Ishikawa (cell line): ENCODE measurements around the gene SOX12.
A peak's percentile ranks its signal among the peaks of the same experiment; 100 is the strongest.

ENCODE experiments used
- CEBPB ChIP-seq: IDR thresholded peaks from 2 replicates; pipeline ENCODE4 v1.6.1; 2012
- CREB1 ChIP-seq: IDR thresholded peaks from 2 replicates; pipeline ENCODE4 v1.6.1; 2012; ENCODE audit warnings: low read depth
- EGR1 ChIP-seq: IDR thresholded peaks from 2 replicates; pipeline ENCODE4 v1.6.1; 2012
- EP300 ChIP-seq: IDR thresholded peaks from 2 replicates; pipeline ENCODE4 v1.6.1; 2012; ENCODE audit warnings: borderline replicate concordance
- FOXM1 ChIP-seq: IDR thresholded peaks from 2 replicates; pipeline ENCODE4 v1.6.1; 2012; ENCODE audit warnings: low read depth, borderline replicate concordance
- MAX ChIP-seq: IDR thresholded peaks from 2 replicates; pipeline ENCODE4 v1.6.1; 2012
- NFIC ChIP-seq: IDR thresholded peaks from 2 replicates; pipeline ENCODE4 v1.6.1; 2012
- RAD21 ChIP-seq: IDR thresholded peaks from 2 replicates; pipeline ENCODE4 v1.6.1; 2012; ENCODE audit warnings: low read depth
- TAF1 ChIP-seq: IDR thresholded peaks from 2 replicates; pipeline ENCODE4 v1.6.1; 2012; ENCODE audit warnings: low read depth, mild to moderate bottlenecking
- TCF12 ChIP-seq: IDR thresholded peaks from 2 replicates; pipeline ENCODE4 v1.6.1; 2012; ENCODE audit warnings: low read depth
- TEAD4 ChIP-seq: IDR thresholded peaks from 2 replicates; pipeline ENCODE4 v1.6.1; 2012
- USF1 ChIP-seq: IDR thresholded peaks from 2 replicates; pipeline ENCODE4 v1.6.1; 2012
- YY1 ChIP-seq: IDR thresholded peaks from 2 replicates; pipeline ENCODE4 v1.6.1; 2012; ENCODE audit warnings: low read depth
- ZBTB7A ChIP-seq: IDR thresholded peaks from 2 replicates; pipeline ENCODE4 v1.6.1; 2012; ENCODE audit warnings: low read depth
- TF ChIP-seq, protein P1 (sequence below): IDR thresholded peaks from 2 replicates; pipeline ENCODE4 v1.6.1; 2012; ENCODE audit warnings: low read depth, mild to moderate bottlenecking

SOX12 gene

DNA sequence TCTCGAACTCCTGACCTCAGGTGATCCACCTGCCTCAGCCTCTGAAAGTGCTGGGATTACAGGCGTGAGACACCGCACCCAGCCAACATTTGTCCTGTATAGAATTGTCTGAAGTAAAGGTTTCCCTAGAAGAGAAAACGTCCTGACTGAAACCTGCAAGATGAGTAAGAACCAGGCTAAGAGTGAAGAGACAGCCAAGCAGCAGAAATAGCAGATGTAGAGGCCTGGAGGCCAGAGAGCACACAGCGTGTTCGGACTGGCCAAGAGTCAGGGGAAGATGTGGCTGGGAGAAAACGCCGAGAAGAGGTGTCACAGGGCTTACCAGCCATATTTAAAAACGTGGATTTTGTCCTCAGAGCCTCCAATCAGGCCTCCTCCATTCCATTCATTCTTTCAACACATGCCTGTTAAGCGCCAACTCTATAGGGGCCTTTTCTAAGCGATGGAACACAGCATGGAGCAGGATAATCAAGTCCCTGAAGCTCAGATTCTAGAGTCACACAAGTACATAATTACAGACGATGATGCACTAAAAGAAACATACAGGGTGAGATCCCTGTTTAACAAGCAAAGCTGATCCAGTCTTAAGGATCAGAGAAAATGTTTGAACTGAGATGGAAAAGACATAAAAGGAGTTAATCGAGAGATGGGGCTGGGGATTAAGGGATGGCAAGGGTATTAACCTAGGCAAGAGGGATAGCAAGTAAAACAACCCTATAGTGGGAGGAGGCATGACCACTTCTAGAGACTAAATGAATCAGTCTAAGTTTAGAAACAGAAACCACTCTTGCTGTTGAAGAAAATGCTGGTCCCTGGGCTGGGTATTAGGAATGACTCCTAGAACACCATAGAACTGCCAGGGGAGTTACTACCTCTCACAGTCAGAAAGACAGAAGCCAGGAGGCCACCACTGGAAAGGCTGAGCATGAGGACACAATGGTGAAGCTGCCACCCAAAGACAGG, 23.2 kb upstream of the SOX12 start:
- TF ChIP-seq TAF1, result no peak
- TF ChIP-seq CEBPB, result no peak
- TF ChIP-seq EP300, result no peak
- TF ChIP-seq ZBTB7A, result no peak
- TF ChIP-seq, protein P1, sequence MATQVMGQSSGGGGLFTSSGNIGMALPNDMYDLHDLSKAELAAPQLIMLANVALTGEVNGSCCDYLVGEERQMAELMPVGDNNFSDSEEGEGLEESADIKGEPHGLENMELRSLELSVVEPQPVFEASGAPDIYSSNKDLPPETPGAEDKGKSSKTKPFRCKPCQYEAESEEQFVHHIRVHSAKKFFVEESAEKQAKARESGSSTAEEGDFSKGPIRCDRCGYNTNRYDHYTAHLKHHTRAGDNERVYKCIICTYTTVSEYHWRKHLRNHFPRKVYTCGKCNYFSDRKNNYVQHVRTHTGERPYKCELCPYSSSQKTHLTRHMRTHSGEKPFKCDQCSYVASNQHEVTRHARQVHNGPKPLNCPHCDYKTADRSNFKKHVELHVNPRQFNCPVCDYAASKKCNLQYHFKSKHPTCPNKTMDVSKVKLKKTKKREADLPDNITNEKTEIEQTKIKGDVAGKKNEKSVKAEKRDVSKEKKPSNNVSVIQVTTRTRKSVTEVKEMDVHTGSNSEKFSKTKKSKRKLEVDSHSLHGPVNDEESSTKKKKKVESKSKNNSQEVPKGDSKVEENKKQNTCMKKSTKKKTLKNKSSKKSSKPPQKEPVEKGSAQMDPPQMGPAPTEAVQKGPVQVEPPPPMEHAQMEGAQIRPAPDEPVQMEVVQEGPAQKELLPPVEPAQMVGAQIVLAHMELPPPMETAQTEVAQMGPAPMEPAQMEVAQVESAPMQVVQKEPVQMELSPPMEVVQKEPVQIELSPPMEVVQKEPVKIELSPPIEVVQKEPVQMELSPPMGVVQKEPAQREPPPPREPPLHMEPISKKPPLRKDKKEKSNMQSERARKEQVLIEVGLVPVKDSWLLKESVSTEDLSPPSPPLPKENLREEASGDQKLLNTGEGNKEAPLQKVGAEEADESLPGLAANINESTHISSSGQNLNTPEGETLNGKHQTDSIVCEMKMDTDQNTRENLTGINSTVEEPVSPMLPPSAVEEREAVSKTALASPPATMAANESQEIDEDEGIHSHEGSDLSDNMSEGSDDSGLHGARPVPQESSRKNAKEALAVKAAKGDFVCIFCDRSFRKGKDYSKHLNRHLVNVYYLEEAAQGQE, result no peak
- no peak for TF ChIP-seq NFIC
- TF ChIP-seq TCF12, result no peak
- TF ChIP-seq MAX, result no peak
- no peak for TF ChIP-seq FOXM1
- TF ChIP-seq USF1, result no peak
- TF ChIP-seq TEAD4, result no peak
- TF ChIP-seq EGR1, result no peak
- TF ChIP-seq YY1, result no peak
- TF ChIP-seq RAD21, result no peak

- TF ChIP-seq YY1 (no peak), CEBPB (no peak), ZBTB7A (no peak), MAX (no peak), NFIC (no peak), CREB1 (no peak), TEAD4 (no peak), EP300 (no peak), FOXM1 (no peak), TCF12 (no peak), TAF1 (no peak), USF1 (no peak)
- TF ChIP-seq, protein P1, result no peak
These were observed 19.6 kb upstream of the SOX12 start for GRCh38 chr20:305745-306144.

DNA sequence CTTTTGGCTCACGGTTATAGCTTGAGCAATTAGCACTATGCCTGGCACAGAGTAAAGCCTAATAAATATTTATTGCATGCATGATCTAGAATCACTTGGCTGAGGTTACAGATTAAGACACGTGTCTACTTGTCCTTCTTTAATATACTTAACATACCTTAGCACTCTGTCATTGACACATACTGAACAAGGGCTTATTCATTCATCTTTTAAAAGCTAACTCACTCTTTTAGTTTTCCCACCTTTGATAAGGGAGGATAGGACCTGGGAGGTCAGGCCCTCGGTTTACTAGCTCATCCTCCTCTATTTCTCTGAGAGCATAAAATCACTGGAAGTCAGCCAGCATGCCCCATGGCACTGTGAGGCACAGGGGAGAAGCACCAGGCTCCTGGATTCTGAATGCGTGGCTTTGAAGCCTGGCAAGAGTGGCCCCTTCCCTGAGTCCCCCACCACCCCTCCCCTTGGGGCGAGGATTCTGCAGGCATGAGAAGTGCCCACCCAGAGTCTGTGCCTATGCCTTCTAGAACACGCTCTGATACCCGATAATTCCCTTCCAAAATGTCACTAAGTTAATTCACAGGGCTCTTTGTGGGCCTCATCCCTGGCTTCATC, 16.8 kb upstream of the SOX12 start:
- TF ChIP-seq EGR1 (no peak), CREB1 (no peak), EP300 (no peak), TCF12 (no peak), FOXM1 (no peak), YY1 (no peak), MAX (no peak), ZBTB7A (no peak), CEBPB (no peak), TEAD4 (no peak), NFIC (no peak), TAF1 (no peak)

DNA sequence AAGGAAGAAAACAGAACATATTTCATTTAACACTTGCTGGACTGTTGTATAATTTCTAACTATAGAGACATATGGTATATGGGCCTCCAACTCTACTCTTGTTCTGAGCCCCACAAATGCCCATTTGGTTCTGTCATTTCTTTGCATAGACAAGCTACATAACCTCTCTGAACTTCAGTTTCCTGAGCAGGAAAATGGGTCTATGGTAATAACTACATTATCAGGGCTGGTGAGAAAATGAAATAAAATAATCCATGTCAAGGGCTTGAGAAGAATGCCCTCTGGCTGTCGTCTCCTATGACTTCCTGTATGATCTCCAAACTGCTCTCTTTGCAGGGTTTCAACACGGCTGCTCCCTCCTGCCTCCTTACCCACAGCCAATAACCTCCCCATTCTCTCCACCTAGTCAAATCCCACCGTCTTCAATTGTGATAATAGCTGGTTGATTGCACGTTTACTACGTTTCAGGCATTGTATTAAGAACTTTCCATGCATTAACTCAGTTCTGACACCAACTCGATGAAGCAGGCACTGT, 16.0 kb upstream of the SOX12 start:
- no peak for TF ChIP-seq TEAD4

- TF ChIP-seq CREB1 (no peak), EGR1 (no peak), ZBTB7A (peak; percentile 83), USF1 (0 out of 2 replicates have a peak, but pooled peaks have one; percentile 40), TCF12 (peak; percentile 59), TEAD4 (no peak)
- TF ChIP-seq, protein P1, result no peak
These were observed 15.3 kb upstream of the SOX12 start for GRCh38 chr20:309841-310644.
